IPS-18a (cell line): ENCODE measurements around the gene USH1G.
"Not testable (repeated sequence)": the region's sequence is repeated elsewhere in the genome, so short reads cannot be mapped to it uniquely, and the experiment has no call there.

Experiments used
- H3K27ac ChIP-seq: one replicate; pipeline ENCODE4 v1.5.1; 2013; ENCODE audit warnings: low read length
- H3K27me3 ChIP-seq: one replicate; pipeline ENCODE4 v1.6.1; 2013; ENCODE audit warnings: mild to moderate bottlenecking, low read length; ENCODE audit not compliant: control insufficient read depth, insufficient read depth
- H3K36me3 ChIP-seq: one replicate; pipeline ENCODE4 v1.6.1; 2013; ENCODE audit warnings: low read depth, low read length; ENCODE audit not compliant: control insufficient read depth
- H3K4me1 ChIP-seq: one replicate; pipeline ENCODE4 v1.6.1; 2013; ENCODE audit warnings: low read depth, low read length; ENCODE audit not compliant: control insufficient read depth
- H3K4me3 ChIP-seq: one replicate; pipeline ENCODE4 v1.5.1; 2013; ENCODE audit warnings: low read length
- H3K9ac ChIP-seq: one replicate; pipeline ENCODE4 v1.6.1; 2013; ENCODE audit warnings: mild to moderate bottlenecking, low read length, moderate library complexity
- H3K9me3 ChIP-seq: one replicate; pipeline ENCODE4 v1.6.1; 2013; ENCODE audit warnings: low read depth, low read length; ENCODE audit not compliant: control insufficient read depth

Gene USH1G

GRCh38 chr17:74922172-74922571 lies 883 bp downstream of the USH1G start:
- no peaks in the 10 kb centered on the region for H3K36me3 ChIP-seq
- peaks cover 7% of the 10 kb centered on the region for H3K4me1 ChIP-seq
- H3K9ac ChIP-seq, result no peak overlapping the region
- H3K9me3 ChIP-seq, result no peaks in the 10 kb centered on the region
- no peak overlapping the region for H3K4me3 ChIP-seq
- H3K27ac ChIP-seq, result no peak overlapping the region
- peaks cover 59% of the 10 kb centered on the region for H3K27me3 ChIP-seq

GRCh38 chr17:74921769-74922168 lies 1.3 kb downstream of the USH1G start:
- Histone ChIP-seq H3K9ac (no peak overlapping the region), H3K4me3 (no peak overlapping the region), H3K4me1 (peaks cover 7% of the 10 kb centered on the region), H3K27me3 (peaks cover 55% of the 10 kb centered on the region), H3K27ac (no peak overlapping the region), H3K36me3 (no peaks in the 10 kb centered on the region), H3K9me3 (no peaks in the 10 kb centered on the region)

- H3K4me3 ChIP-seq, result no peak overlapping the region
- no peaks in the 10 kb centered on the region for H3K36me3 ChIP-seq
- peaks cover 7% of the 10 kb centered on the region for H3K4me1 ChIP-seq
- no peaks in the 10 kb centered on the region for H3K9me3 ChIP-seq
- H3K9ac ChIP-seq, result no peak overlapping the region
- peaks cover 49% of the 10 kb centered on the region for H3K27me3 ChIP-seq
- H3K27ac ChIP-seq, result no peak overlapping the region
Observed at GRCh38 chr17:74921026-74921681, 1.9 kb downstream of the USH1G start.

- Histone ChIP-seq H3K27ac (no peak overlapping the region), H3K36me3 (no peaks in the 10 kb centered on the region), H3K4me1 (peaks cover 7% of the 10 kb centered on the region), H3K4me3 (no peak overlapping the region), H3K27me3 (peaks cover 44% of the 10 kb centered on the region), H3K9me3 (no peaks in the 10 kb centered on the region), H3K9ac (no peak overlapping the region)
Observed at GRCh38 chr17:74920642-74921025, 2.4 kb downstream of the USH1G start.

GRCh38 chr17:74920306-74920620 lies 2.8 kb downstream of the USH1G start:
- no peaks in the 10 kb centered on the region for H3K36me3 ChIP-seq
- H3K9me3 ChIP-seq, result no peaks in the 10 kb centered on the region
- H3K9ac ChIP-seq, result no peak overlapping the region
- H3K4me3 ChIP-seq, result no peak overlapping the region
- H3K4me1 ChIP-seq, result peaks cover 7% of the 10 kb centered on the region
- H3K27ac ChIP-seq, result no peak overlapping the region
- peaks cover 40% of the 10 kb centered on the region for H3K27me3 ChIP-seq

GRCh38 chr17:74919440-74920305 lies 3.4 kb downstream of the USH1G start:
- Histone ChIP-seq H3K4me3 (no peak overlapping the region), H3K36me3 (no peaks in the 10 kb centered on the region), H3K4me1 (peaks cover 7% of the 10 kb centered on the region), H3K27me3 (peaks cover 34% of the 10 kb centered on the region), H3K9ac (no peak overlapping the region), H3K9me3 (no peaks in the 10 kb centered on the region), H3K27ac (no peak overlapping the region)

GRCh38 chr17:74918906-74919305 lies 4.1 kb downstream of the USH1G start:
- Histone ChIP-seq H3K4me3 (no peak overlapping the region), H3K9ac (no peak overlapping the region), H3K36me3 (no peaks in the 10 kb centered on the region), H3K27me3 (peaks cover 26% of the 10 kb centered on the region), H3K9me3 (no peaks in the 10 kb centered on the region), H3K27ac (no peak overlapping the region), H3K4me1 (peaks cover 7% of the 10 kb centered on the region)

GRCh38 chr17:74917430-74917829 lies 5.6 kb downstream of the USH1G start:
- peaks cover 12% of the 10 kb centered on the region for H3K27me3 ChIP-seq
- peaks cover 7% of the 10 kb centered on the region for H3K4me1 ChIP-seq
- no peaks in the 10 kb centered on the region for H3K9me3 ChIP-seq
- H3K36me3 ChIP-seq, result no peaks in the 10 kb centered on the region
- H3K9ac ChIP-seq, result no peak overlapping the region
- H3K4me3 ChIP-seq, result no peak overlapping the region
- no peak overlapping the region for H3K27ac ChIP-seq

GRCh38 chr17:74916851-74917199 lies 6.2 kb downstream of the USH1G start:
- Histone ChIP-seq H3K9me3 (no peaks in the 10 kb centered on the region), H3K27ac (no peak overlapping the region), H3K27me3 (peaks cover 7% of the 10 kb centered on the region), H3K9ac (no peak overlapping the region), H3K4me1 (peaks cover 7% of the 10 kb centered on the region), H3K36me3 (no peaks in the 10 kb centered on the region), H3K4me3 (no peak overlapping the region)

- Histone ChIP-seq H3K9ac (no peak overlapping the region), H3K9me3 (no peaks in the 10 kb centered on the region), H3K4me3 (no peak overlapping the region), H3K27ac (no peak overlapping the region), H3K36me3 (no peaks in the 10 kb centered on the region), H3K27me3 (peaks cover 1% of the 10 kb centered on the region), H3K4me1 (peaks cover 7% of the 10 kb centered on the region)
Observed at GRCh38 chr17:74916136-74916850, 6.8 kb downstream of the USH1G start.

- H3K4me3 ChIP-seq, H3K9me3 ChIP-seq, H3K27ac ChIP-seq, H3K9ac ChIP-seq, H3K27me3 ChIP-seq, H3K36me3 ChIP-seq: not testable (repeated sequence)
- peaks cover 17% of the 10 kb centered on the region for H3K4me1 ChIP-seq
Observed at GRCh38 chr17:74911423-74911822, 11.6 kb downstream of the USH1G start.
